Measurements from ENCODE around the gene RASAL3.

GRCh38 chr19:15422296-15423075 lies 41.9 kb downstream of the RASAL3 start:
- TF ChIP-seq ZFX (IDR thresholded peaks at IDR 0.05) (no peak), CTCF (IDR thresholded peaks at IDR 0.05 in 2 of 3, conservative IDR thresholded peaks at IDR 0.05 in 1 of 3; ENCODE audit: borderline replicate concordance in 1 of 3, insufficient read depth in 1 of 3, low read depth in 2 of 3, low read length in 2 of 3) (no peak), POLR2AphosphoS5 (IDR thresholded peaks at IDR 0.05; ENCODE audit: low read depth, low read length) (no peak), ATF3 (IDR thresholded peaks at IDR 0.05) (no peak), CBX3 (IDR thresholded peaks at IDR 0.05; ENCODE audit: low read depth) (no peak), CEBPB (IDR thresholded peaks at IDR 0.05; ENCODE audit: low read depth) (no peak), EGR1 (IDR thresholded peaks at IDR 0.05; ENCODE audit: low read depth) (no peak), TCF7L2 (IDR thresholded peaks at IDR 0.05; ENCODE audit: borderline replicate concordance, extremely low read depth, insufficient read depth, insufficient read length) (no peak), EZH2phosphoT487 (IDR thresholded peaks at IDR 0.05; ENCODE audit: borderline replicate concordance) (no peak)
- TF ChIP-seq, protein P1, sequence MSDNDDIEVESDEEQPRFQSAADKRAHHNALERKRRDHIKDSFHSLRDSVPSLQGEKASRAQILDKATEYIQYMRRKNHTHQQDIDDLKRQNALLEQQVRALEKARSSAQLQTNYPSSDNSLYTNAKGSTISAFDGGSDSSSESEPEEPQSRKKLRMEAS (IDR thresholded peaks at IDR 0.05), result no peak
